Measurements from ENCODE around the gene BCORL1. TPM values are rescaled to one million over a fixed set of nuclear protein-coding genes. Genes with fewer than 3 reads are reported as not detected.

BCORL1 gene
- total and polyA plus RNA-seq, 2 donors (not counting 3 experiments of a cell fraction or from before 2014, with no cell fraction given) = 1.8 to 13.1 TPM

GRCh38 chrX:129979207-129979920 is 3.1 kb upstream of the BCORL1 start:
- BruUV-seq (replicated peaks) = no TSS peak
- POLR2A ChIA-PET = no interaction called here
- Histone ChIP-seq H4K20me1 (replicated peaks; ENCODE audit: control insufficient read depth, extremely low read depth, insufficient read depth, low read length) (no peaks in the 10 kb centered on the region), H3K9ac (replicated peaks; ENCODE audit: extremely low read depth, insufficient read depth, low read length) (no peak overlapping the region), H2AFZ (ENCODE audit: low read depth, low read length) (no peak overlapping the region), H3K36me3 (ENCODE audit: control insufficient read depth in 2 of 2, extremely low read depth in 1 of 2, insufficient read depth in 2 of 2, low read length in 2 of 2) (no peaks in the 10 kb centered on the region), H3K79me2 (ENCODE audit: control insufficient read depth, insufficient read depth, low read length) (no peaks in the 10 kb centered on the region), H3K27ac (ENCODE audit: insufficient read depth, low read depth, low read length) (no peak overlapping the region), H3K9me1 (replicated peaks; ENCODE audit: control insufficient read depth, extremely low read depth, insufficient read depth, low read length) (no peaks in the 10 kb centered on the region), H3K9me3 (replicated peaks; ENCODE audit: control insufficient read depth, insufficient read depth, low read length) (no peaks in the 10 kb centered on the region), H3K4me2 (ENCODE audit: insufficient read depth, low read length) (no peak overlapping the region), H3K27me3 (ENCODE audit: control insufficient read depth in 2 of 2, insufficient read depth in 2 of 2, low read length in 2 of 2) (no peaks in the 10 kb centered on the region), H3K4me3 (replicated peaks in 1 of 3; ENCODE audit: insufficient read depth in 1 of 3, low read depth in 1 of 3, low read length in 3 of 3) (no peak overlapping the region), H3K4me1 (ENCODE audit: control insufficient read depth, extremely low read depth, insufficient read depth, low read length) (peaks cover 11% of the 10 kb centered on the region)
- DNase-seq (ENCODE audit: low read depth, low spot score) (no peak), FAIRE-seq (peak; percentile 66)
- dilution Hi-C loops (cut with MboI; ENCODE audit: extremely low pct_ligation_motif_present, low sequenced_read_pairs) (no loop called here), intact Hi-C loops (cut with micrococcal nuclease) (no loop called here)
- CTCF ChIA-PET = interaction anchor here (1.5 to 1.7 kb wide), 2 partner anchors 54 to 81 kb away, joined by 4 to 5 read pairs; no protein-coding TSS in a partner anchor
- TF ChIP-seq, protein P1, sequence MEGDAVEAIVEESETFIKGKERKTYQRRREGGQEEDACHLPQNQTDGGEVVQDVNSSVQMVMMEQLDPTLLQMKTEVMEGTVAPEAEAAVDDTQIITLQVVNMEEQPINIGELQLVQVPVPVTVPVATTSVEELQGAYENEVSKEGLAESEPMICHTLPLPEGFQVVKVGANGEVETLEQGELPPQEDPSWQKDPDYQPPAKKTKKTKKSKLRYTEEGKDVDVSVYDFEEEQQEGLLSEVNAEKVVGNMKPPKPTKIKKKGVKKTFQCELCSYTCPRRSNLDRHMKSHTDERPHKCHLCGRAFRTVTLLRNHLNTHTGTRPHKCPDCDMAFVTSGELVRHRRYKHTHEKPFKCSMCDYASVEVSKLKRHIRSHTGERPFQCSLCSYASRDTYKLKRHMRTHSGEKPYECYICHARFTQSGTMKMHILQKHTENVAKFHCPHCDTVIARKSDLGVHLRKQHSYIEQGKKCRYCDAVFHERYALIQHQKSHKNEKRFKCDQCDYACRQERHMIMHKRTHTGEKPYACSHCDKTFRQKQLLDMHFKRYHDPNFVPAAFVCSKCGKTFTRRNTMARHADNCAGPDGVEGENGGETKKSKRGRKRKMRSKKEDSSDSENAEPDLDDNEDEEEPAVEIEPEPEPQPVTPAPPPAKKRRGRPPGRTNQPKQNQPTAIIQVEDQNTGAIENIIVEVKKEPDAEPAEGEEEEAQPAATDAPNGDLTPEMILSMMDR (IDR thresholded peaks at IDR 0.05; ENCODE audit: extremely low read depth in 1 of 2, insufficient read depth in 1 of 2, low read depth in 1 of 2, low read length in 2 of 2) = no peak
- no peak for TF ChIP-seq JUN (IDR thresholded peaks at IDR 0.05; ENCODE audit: borderline replicate concordance, insufficient read depth, insufficient read length, low read depth)
- TF ChIP-seq, protein P2, sequence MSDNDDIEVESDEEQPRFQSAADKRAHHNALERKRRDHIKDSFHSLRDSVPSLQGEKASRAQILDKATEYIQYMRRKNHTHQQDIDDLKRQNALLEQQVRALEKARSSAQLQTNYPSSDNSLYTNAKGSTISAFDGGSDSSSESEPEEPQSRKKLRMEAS (IDR thresholded peaks at IDR 0.05; ENCODE audit: insufficient read depth, insufficient read length) = no peak
- TF ChIP-seq EZH2 (IDR thresholded peaks at IDR 0.05; ENCODE audit: borderline replicate concordance, low read depth, low read length, severe bottlenecking) = no peak

Measured in endothelial cell of umbilical vein (primary cell).